HEK293 (cell line): Measurements from ENCODE around the gene WDR72.

Experiments
- CTCF ChIA-PET: fragments of 350-600 bp; formaldehyde crosslinking; extraction: SDS; loops from one replicate; lab custom pipeline; 2021; ENCODE audit warnings: antibody characterized with exemption; lab: Yijun Ruan, JAX
- POLR2A ChIA-PET: fragments of 300-600 bp; formaldehyde crosslinking; extraction: SDS; loops from one replicate; lab custom pipeline; 2020; ENCODE audit warnings: antibody characterized with exemption, inconsistent platforms; lab: Yijun Ruan, JAX
- H3K27ac ChIP-seq: fragments of 200-500 bp; sonication (Bioruptor generic); 2 replicates; pipeline ENCODE4 v1.5.1; 2014; ENCODE audit warnings: low read depth, low read length, control low read depth, inconsistent platforms; ENCODE audit errors: extremely low read depth
- H3K36me3 ChIP-seq, 2 experiments: fragments of 200-500 bp in 1 of 2; sonication (Bioruptor generic) in 1 of 2; 1 replicate in 1 of 2; 2 replicates in 1 of 2; pipeline ENCODE4 v1.5.1; 2014 to 2017; ENCODE audit warnings: inconsistent platforms in 2 of 2, low read length in 2 of 2; ENCODE audit not compliant: control insufficient read depth in 2 of 2, insufficient read depth in 1 of 2
- H3K4me1 ChIP-seq: fragments of 200-500 bp; sonication (Bioruptor generic); 2 replicates; pipeline ENCODE4 v1.5.1; 2014; ENCODE audit warnings: mild to moderate bottlenecking, low read length, inconsistent platforms; ENCODE audit not compliant: control insufficient read depth, insufficient read depth
- H3K4me3 ChIP-seq: 2 replicates; pipeline ENCODE4 v1.5.1; 2011; ENCODE audit warnings: low read depth, mild to moderate bottlenecking, control low read depth, low read length, moderate library complexity
- H3K9me3 ChIP-seq: fragments of 200-500 bp; sonication (Bioruptor generic); 2 replicates; pipeline ENCODE4 v1.5.1; 2014; ENCODE audit warnings: low read depth, low read length, inconsistent platforms; ENCODE audit not compliant: control insufficient read depth, insufficient read depth
- CTCF ChIP-seq: fragments of 450-650 bp; formaldehyde crosslinking; IDR thresholded peaks from 2 replicates; pipeline ENCODE4 v1.5.1; 2016; ENCODE audit warnings: missing biosample characterization, missing genetic modification characterization
- GLIS2 ChIP-seq: fragments of 450-650 bp; formaldehyde crosslinking; IDR thresholded peaks from 2 replicates; pipeline ENCODE4 v1.5.1; 2016; ENCODE audit warnings: missing biosample characterization, missing genetic modification characterization
- KLF16 ChIP-seq: fragments of 450-650 bp; formaldehyde crosslinking; IDR thresholded peaks from 2 replicates; pipeline ENCODE4 v1.5.1; 2017; ENCODE audit warnings: missing biosample characterization, missing genetic modification characterization
- MZF1 ChIP-seq: fragments of 450-650 bp; formaldehyde crosslinking; IDR thresholded peaks from 2 replicates; pipeline ENCODE4 v1.5.1; 2017; ENCODE audit warnings: missing biosample characterization, missing genetic modification characterization, borderline replicate concordance
- PATZ1 ChIP-seq: fragments of 450-650 bp; formaldehyde crosslinking; IDR thresholded peaks from 2 replicates; pipeline ENCODE4 v1.5.1; 2016; ENCODE audit warnings: missing biosample characterization, missing genetic modification characterization
- ZIC2 ChIP-seq: fragments of 450-650 bp; formaldehyde crosslinking; IDR thresholded peaks from 2 replicates; pipeline ENCODE4 v1.5.1; 2016; ENCODE audit warnings: missing biosample characterization, missing genetic modification characterization
- ZNF132 ChIP-seq: fragments of 450-650 bp; formaldehyde crosslinking; IDR thresholded peaks from 2 replicates; pipeline ENCODE4 v1.5.1; 2017; ENCODE audit warnings: missing biosample characterization, missing genetic modification characterization, borderline replicate concordance
- ZNF133 ChIP-seq: fragments of 450-650 bp; formaldehyde crosslinking; IDR thresholded peaks from 2 replicates; pipeline ENCODE4 v1.5.1; 2016; ENCODE audit warnings: missing biosample characterization, missing genetic modification characterization
- ZNF148 ChIP-seq: fragments of 450-650 bp; formaldehyde crosslinking; IDR thresholded peaks from 2 replicates; pipeline ENCODE4 v1.5.0; 2017; ENCODE audit warnings: missing biosample characterization, missing genetic modification characterization, borderline replicate concordance
- ZNF155 ChIP-seq: fragments of 450-650 bp; formaldehyde crosslinking; IDR thresholded peaks from 2 replicates; pipeline ENCODE4 v1.5.1; 2016; ENCODE audit warnings: missing biosample characterization, missing genetic modification characterization
- ZNF16 ChIP-seq: fragments of 450-650 bp; formaldehyde crosslinking; IDR thresholded peaks from 2 replicates; pipeline ENCODE4 v1.5.1; 2016; ENCODE audit warnings: low read depth, missing biosample characterization, missing genetic modification characterization
- ZNF202 ChIP-seq: fragments of 450-650 bp; formaldehyde crosslinking; IDR thresholded peaks from 2 replicates; pipeline ENCODE4 v1.5.1; 2016; ENCODE audit warnings: missing biosample characterization, missing genetic modification characterization, borderline replicate concordance
- ZNF239 ChIP-seq: fragments of 450-650 bp; formaldehyde crosslinking; IDR thresholded peaks from 2 replicates; pipeline ENCODE4 v1.5.1; 2016; ENCODE audit warnings: missing biosample characterization, missing genetic modification characterization
- ZNF37A ChIP-seq: fragments of 450-650 bp; IDR thresholded peaks from 2 replicates; pipeline ENCODE4 v1.5.1; 2018; ENCODE audit warnings: missing biosample characterization, missing genetic modification characterization
- ZNF394 ChIP-seq: fragments of 450-650 bp; formaldehyde crosslinking; IDR thresholded peaks from 2 replicates; pipeline ENCODE4 v1.5.1; 2016; ENCODE audit warnings: missing biosample characterization, missing genetic modification characterization, mild to moderate bottlenecking, moderate library complexity, borderline replicate concordance
- ZNF426 ChIP-seq: fragments of 450-650 bp; formaldehyde crosslinking; IDR thresholded peaks from 2 replicates; pipeline ENCODE4 v1.5.1; 2017; ENCODE audit warnings: missing biosample characterization, missing genetic modification characterization, mild to moderate bottlenecking, inconsistent platforms, moderate library complexity
- ZNF549 ChIP-seq: fragments of 450-650 bp; IDR thresholded peaks from 2 replicates; pipeline ENCODE4 v1.5.1; 2018; ENCODE audit warnings: missing biosample characterization, missing genetic modification characterization, mild to moderate bottlenecking, inconsistent platforms, moderate library complexity
- ZNF571 ChIP-seq: fragments of 450-650 bp; formaldehyde crosslinking; IDR thresholded peaks from 2 replicates; pipeline ENCODE4 v1.5.0; 2017; ENCODE audit warnings: missing biosample characterization, missing genetic modification characterization
- ZNF624 ChIP-seq: fragments of 450-650 bp; formaldehyde crosslinking; IDR thresholded peaks from 2 replicates; pipeline ENCODE4 v1.5.1; 2017; ENCODE audit warnings: missing biosample characterization, missing genetic modification characterization
- ZNF792 ChIP-seq: fragments of 450-650 bp; formaldehyde crosslinking; IDR thresholded peaks from 2 replicates; pipeline ENCODE4 v1.5.1; 2016; ENCODE audit warnings: missing biosample characterization, missing genetic modification characterization
- TF ChIP-seq, protein P1 (sequence below): fragments of 450-650 bp; formaldehyde crosslinking; IDR thresholded peaks from 2 replicates; pipeline ENCODE4 v1.5.1; 2016; ENCODE audit warnings: missing biosample characterization, missing genetic modification characterization
- TF ChIP-seq, protein P2 (sequence below): fragments of 450-650 bp; formaldehyde crosslinking; IDR thresholded peaks from 2 replicates; pipeline ENCODE4 v1.5.1; 2016; ENCODE audit warnings: missing biosample characterization, missing genetic modification characterization, borderline replicate concordance
- TF ChIP-seq, protein P3 (sequence below): fragments of 450-650 bp; formaldehyde crosslinking; IDR thresholded peaks from 2 replicates; pipeline ENCODE4 v1.5.1; 2016; ENCODE audit warnings: missing biosample characterization, missing genetic modification characterization

The WDR72 gene

GRCh38 chr15:53522991-53523390, 236.5 kb downstream of the WDR72 start:
- POLR2A ChIA-PET, result no interaction called here
- Histone ChIP-seq H3K4me1 (no peaks in the 10 kb centered on the region), H3K36me3 (no peaks in the 10 kb centered on the region), H3K27ac (no peak overlapping the region), H3K9me3 (no peaks in the 10 kb centered on the region), H3K4me3 (no peak overlapping the region)
- no peak for TF ChIP-seq ZNF132 (tag by site-specific recombination)
- TF ChIP-seq, protein P1, sequence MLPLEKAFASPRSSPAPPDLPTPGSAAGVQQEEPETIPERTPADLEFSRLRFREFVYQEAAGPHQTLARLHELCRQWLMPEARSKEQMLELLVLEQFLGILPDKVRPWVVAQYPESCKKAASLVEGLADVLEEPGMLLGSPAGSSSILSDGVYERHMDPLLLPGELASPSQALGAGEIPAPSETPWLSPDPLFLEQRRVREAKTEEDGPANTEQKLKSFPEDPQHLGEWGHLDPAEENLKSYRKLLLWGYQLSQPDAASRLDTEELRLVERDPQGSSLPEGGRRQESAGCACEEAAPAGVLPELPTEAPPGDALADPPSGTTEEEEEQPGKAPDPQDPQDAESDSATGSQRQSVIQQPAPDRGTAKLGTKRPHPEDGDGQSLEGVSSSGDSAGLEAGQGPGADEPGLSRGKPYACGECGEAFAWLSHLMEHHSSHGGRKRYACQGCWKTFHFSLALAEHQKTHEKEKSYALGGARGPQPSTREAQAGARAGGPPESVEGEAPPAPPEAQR (tag by site-specific recombination), result no peak
- TF ChIP-seq CTCF (tag by site-specific recombination), result no peak
- no peak for TF ChIP-seq ZNF16 (tag by site-specific recombination)
- no peak for TF ChIP-seq GLIS2 (tag by site-specific recombination)
- no peak for TF ChIP-seq MZF1 (tag by site-specific recombination)
- no peak for TF ChIP-seq ZNF133
- no peak for TF ChIP-seq ZNF202 (tag by site-specific recombination)
- TF ChIP-seq ZNF239 (tag by site-specific recombination), result no peak
- TF ChIP-seq ZIC2 (tag by site-specific recombination), result no peak
- no peak for TF ChIP-seq PATZ1 (tag by site-specific recombination)
- TF ChIP-seq, protein P2, sequence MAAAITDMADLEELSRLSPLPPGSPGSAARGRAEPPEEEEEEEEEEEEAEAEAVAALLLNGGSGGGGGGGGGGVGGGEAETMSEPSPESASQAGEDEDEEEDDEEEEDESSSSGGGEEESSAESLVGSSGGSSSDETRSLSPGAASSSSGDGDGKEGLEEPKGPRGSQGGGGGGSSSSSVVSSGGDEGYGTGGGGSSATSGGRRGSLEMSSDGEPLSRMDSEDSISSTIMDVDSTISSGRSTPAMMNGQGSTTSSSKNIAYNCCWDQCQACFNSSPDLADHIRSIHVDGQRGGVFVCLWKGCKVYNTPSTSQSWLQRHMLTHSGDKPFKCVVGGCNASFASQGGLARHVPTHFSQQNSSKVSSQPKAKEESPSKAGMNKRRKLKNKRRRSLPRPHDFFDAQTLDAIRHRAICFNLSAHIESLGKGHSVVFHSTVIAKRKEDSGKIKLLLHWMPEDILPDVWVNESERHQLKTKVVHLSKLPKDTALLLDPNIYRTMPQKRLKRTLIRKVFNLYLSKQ, result no peak
- no peak for TF ChIP-seq ZNF624 (tag by site-specific recombination)
- no peak for TF ChIP-seq ZNF37A (tag by site-specific recombination)
- no peak for TF ChIP-seq ZNF394
- no peak for TF ChIP-seq ZNF426 (tag by site-specific recombination)
- no peak for TF ChIP-seq ZNF549 (tag by site-specific recombination)
- TF ChIP-seq ZNF155 (tag by site-specific recombination), result no peak
- TF ChIP-seq ZNF792 (tag by site-specific recombination), result no peak
- TF ChIP-seq KLF16 (tag by site-specific recombination), result no peak
- CTCF ChIA-PET, result interaction anchor here (0.6 kb wide), 1 partner anchor 36 kb away, joined by 4 read pairs; no protein-coding TSS in a partner anchor

GRCh38 chr15:53520996-53521395, 238.5 kb downstream of the WDR72 start:
- no peak overlapping the region for H3K4me3 ChIP-seq
- no peak overlapping the region for H3K27ac ChIP-seq
- H3K36me3 ChIP-seq, result no peaks in the 10 kb centered on the region
- POLR2A ChIA-PET, result no interaction called here
- no peaks in the 10 kb centered on the region for H3K4me1 ChIP-seq
- no peaks in the 10 kb centered on the region for H3K9me3 ChIP-seq
- CTCF ChIA-PET, result interaction anchor here (0.7 kb wide), 1 partner anchor 63 kb away, joined by 5 read pairs; no protein-coding TSS in a partner anchor
- TF ChIP-seq ZNF571, result no peak
- TF ChIP-seq, protein P3, sequence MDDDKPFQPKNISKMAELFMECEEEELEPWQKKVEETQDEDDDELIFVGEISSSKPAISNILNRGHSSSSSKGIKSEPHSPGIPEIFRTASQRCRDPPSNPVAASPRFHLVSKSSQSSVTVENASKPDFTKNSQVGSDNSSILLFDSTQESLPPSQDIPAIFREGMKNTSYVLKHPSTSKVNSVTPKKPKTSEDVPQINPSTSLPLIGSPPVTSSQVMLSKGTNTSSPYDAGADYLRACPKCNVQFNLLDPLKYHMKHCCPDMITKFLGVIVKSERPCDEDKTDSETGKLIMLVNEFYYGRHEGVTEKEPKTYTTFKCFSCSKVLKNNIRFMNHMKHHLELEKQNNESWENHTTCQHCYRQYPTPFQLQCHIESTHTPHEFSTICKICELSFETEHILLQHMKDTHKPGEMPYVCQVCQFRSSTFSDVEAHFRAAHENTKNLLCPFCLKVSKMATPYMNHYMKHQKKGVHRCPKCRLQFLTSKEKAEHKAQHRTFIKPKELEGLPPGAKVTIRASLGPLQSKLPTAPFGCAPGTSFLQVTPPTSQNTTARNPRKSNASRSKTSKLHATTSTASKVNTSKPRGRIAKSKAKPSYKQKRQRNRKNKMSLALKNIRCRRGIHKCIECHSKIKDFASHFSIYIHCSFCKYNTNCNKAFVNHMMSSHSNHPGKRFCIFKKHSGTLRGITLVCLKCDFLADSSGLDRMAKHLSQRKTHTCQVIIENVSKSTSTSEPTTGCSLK (tag by site-specific recombination), result no peak
- TF ChIP-seq ZNF148 (tag by site-specific recombination), result no peak
